HFFc6 (cell line): ENCODE results near the gene C10orf90. TPM values are rescaled to one million over a fixed set of nuclear protein-coding genes. Genes with fewer than 3 reads are reported as not detected.

Source experiments
- DNase-seq: peaks from one replicate; pipeline ENCODE4 v3.0.0-alpha.2; 2018
- H3K27ac Mint-ChIP-seq: 2 replicates; pipeline ENCODE4 v1.8.0; 2020; ENCODE audit warnings: mild to moderate bottlenecking, mixed read lengths
- H3K27me3 Mint-ChIP-seq: 2 replicates; pipeline ENCODE4 v1.8.0; 2021; ENCODE audit warnings: mild to moderate bottlenecking, moderate library complexity, mixed read lengths; ENCODE audit not compliant: insufficient read depth
- H3K36me3 Mint-ChIP-seq: 2 replicates; pipeline ENCODE4 v1.8.0; 2021; ENCODE audit warnings: low read depth, mixed read lengths
- H3K4me1 Mint-ChIP-seq: 2 replicates; pipeline ENCODE4 v1.8.0; 2020; ENCODE audit warnings: low read depth, mixed read lengths
- H3K4me3 Mint-ChIP-seq: 2 replicates; pipeline ENCODE4 v1.8.0; 2020; ENCODE audit warnings: mild to moderate bottlenecking, moderate library complexity, mixed read lengths
- H3K9me3 Mint-ChIP-seq: 2 replicates; pipeline ENCODE4 v1.8.0; 2020; ENCODE audit warnings: mild to moderate bottlenecking, mixed read lengths
- CTCF ChIP-seq: fragments of 200-600 bp; sonication (generic); IDR thresholded peaks from 2 replicates; pipeline ENCODE4 v1.5.0; 2021; ENCODE audit warnings: antibody characterized with exemption, mild to moderate bottlenecking
- total RNA-seq, 6 experiments: library from RNA; stranded (reverse); fragmentation: NEBNext Ultra II Directional; extraction: Animal tissue kit (Norgen Biotek cat#: 25700); gene quantifications; 2 replicates in 1 of 6; 3 replicates in 5 of 6; pipeline ENCODE4 v1.2.3, GENCODE V29; 2021

C10orf90 gene
- total RNA-seq, 6 experiments from 2014 or later, result not detected

- no peaks in the 10 kb centered on the region for H3K4me1 Mint-ChIP-seq
- no peak overlapping the region for H3K4me3 Mint-ChIP-seq
- H3K27me3 Mint-ChIP-seq, result peaks cover 1% of the 10 kb centered on the region
Observed at GRCh38 chr10:126686719-126687118, 16.2 kb upstream of the C10orf90 start.

GRCh38 chr10:126686268-126686667 is 15.8 kb upstream of the C10orf90 start:
- Mint-ChIP-seq H3K27ac (no peak overlapping the region), H3K36me3 (no peaks in the 10 kb centered on the region), H3K9me3 (peaks cover 10% of the 10 kb centered on the region; the same call in 1 of the 2 replicates), H3K4me1 (no peaks in the 10 kb centered on the region), H3K27me3 (peaks cover 1% of the 10 kb centered on the region), H3K4me3 (no peak overlapping the region)
- no peak for TF ChIP-seq CTCF
- no peak for DNase-seq

More at GRCh38 chr10:126686719-126687118, 16.2 kb upstream of the C10orf90 start:
- DNase-seq, result no peak
- Mint-ChIP-seq H3K36me3 (no peaks in the 10 kb centered on the region), H3K27ac (no peak overlapping the region), H3K9me3 (peaks cover 10% of the 10 kb centered on the region; the same call in 1 of the 2 replicates)
- no peak for TF ChIP-seq CTCF

- Mint-ChIP-seq H3K27me3 (peaks cover 1% of the 10 kb centered on the region), H3K9me3 (peaks cover 10% of the 10 kb centered on the region; the same call in 1 of the 2 replicates), H3K4me1 (no peaks in the 10 kb centered on the region), H3K27ac (no peak overlapping the region), H3K36me3 (no peaks in the 10 kb centered on the region), H3K4me3 (no peak overlapping the region)
- TF ChIP-seq CTCF, result no peak
- DNase-seq, result no peak
Observed at GRCh38 chr10:126685756-126686155, 15.3 kb upstream of the C10orf90 start.

GRCh38 chr10:126684171-126684745 is 13.8 kb upstream of the C10orf90 start:
- no peak for DNase-seq
- no peak overlapping the region for H3K27ac Mint-ChIP-seq

GRCh38 chr10:126683466-126683865 is 13.0 kb upstream of the C10orf90 start:
- Mint-ChIP-seq H3K36me3 (no peaks in the 10 kb centered on the region), H3K27me3 (peaks cover 1% of the 10 kb centered on the region), H3K4me1 (no peaks in the 10 kb centered on the region), H3K27ac (no peak overlapping the region), H3K4me3 (no peak overlapping the region), H3K9me3 (peaks cover 6% of the 10 kb centered on the region; the same call in 1 of the 2 replicates)
- TF ChIP-seq CTCF, result no peak
- no peak for DNase-seq

More at GRCh38 chr10:126684171-126684745, 13.8 kb upstream of the C10orf90 start:
- no peaks in the 10 kb centered on the region for H3K36me3 Mint-ChIP-seq
- TF ChIP-seq CTCF, result no peak
- H3K4me1 Mint-ChIP-seq, result no peaks in the 10 kb centered on the region
- H3K27me3 Mint-ChIP-seq, result peaks cover 1% of the 10 kb centered on the region
- H3K9me3 Mint-ChIP-seq, result peaks cover 10% of the 10 kb centered on the region; the same call in 1 of the 2 replicates
- no peak overlapping the region for H3K4me3 Mint-ChIP-seq
